ENCODE results near the gene MEPCE. TPM values are rescaled to one million over a fixed set of nuclear protein-coding genes. Genes with fewer than 3 reads are reported as not detected.
A peak's percentile ranks its signal among the peaks of the same experiment; 100 is the strongest.

The MEPCE gene
- total and polyA plus RNA-seq, 10 of the 15 experiments (the other 5 are each of a cell fraction or from before 2014, with no cell fraction given) = 8.2 to 48.0 (median 22.1) TPM

DNA sequence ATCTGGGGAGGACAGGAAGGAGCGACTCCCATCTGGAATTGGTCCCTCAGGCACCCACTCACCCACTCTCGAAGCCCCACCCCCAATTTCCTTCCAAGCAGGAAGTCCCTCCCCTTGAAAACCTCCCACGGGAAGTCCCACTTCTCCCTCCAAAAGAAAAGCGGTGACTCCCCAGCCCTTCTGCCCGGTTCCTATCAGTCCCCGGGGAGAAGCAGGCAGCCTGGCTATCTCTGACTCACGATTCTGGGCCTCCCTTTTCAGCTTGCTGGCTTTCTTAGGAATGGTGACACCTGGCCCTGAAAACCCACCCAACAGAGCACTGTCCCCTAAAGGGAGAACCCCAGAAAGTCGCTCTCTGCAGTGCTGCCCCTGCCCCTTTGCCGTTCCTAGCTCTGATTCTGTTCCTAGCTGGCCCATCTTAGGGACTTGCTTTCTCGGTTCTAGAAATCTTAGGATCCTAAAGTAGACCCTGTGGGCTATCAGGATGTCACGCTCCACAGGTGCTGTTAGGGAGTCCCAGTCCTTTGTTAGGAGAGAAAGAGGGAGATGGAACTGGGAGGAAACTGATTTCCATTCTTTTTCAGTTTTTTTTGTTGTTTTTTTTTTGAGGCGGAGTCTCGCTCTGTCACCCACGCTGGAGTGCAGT is 43.3 kb downstream of the MEPCE start:
- no peaks in the 10 kb centered on the region for H3K9me3 ChIP-seq (replicated peaks; ENCODE audit: control insufficient read depth, insufficient read depth, low read length)
- intact Hi-C loops (cut with micrococcal nuclease; ENCODE audit: unreplicated experiment) (loop anchor here (10.0 kb wide), 1 partner anchor 222 kb away; the partner anchor contains the start of gene GIGYF1), in situ Hi-C loops (cut with MboI) (loop anchor here (5.0 to 25.0 kb wide), 4 partner anchors 84 to 382 kb away; partner anchors contain the start of genes GIGYF1 and SLC12A9)
- peak overlapping the region; percentile 43 for H3K4me3 ChIP-seq
- H3K27ac ChIP-seq (ENCODE audit: control insufficient read depth, insufficient read depth) = peak overlapping the region; percentile 38
- H2AFZ ChIP-seq (ENCODE audit: control insufficient read depth, low read depth, low read length) = no peak overlapping the region
- POLR2A ChIA-PET = interaction anchor here (0.6 to 1.8 kb wide), 6 partner anchors 17 to 643 kb away, joined by 3 to 8 read pairs (median 4); partner anchors contain the start of genes FBXO24 and LRCH4
- peaks cover 24% of the 10 kb centered on the region for H3K4me1 ChIP-seq (ENCODE audit: control insufficient read depth, insufficient read depth, low read length)
- CTCF ChIA-PET = interaction anchor here (1.0 to 5.4 kb wide), 3 partner anchors 9 to 233 kb away, joined by 5 to 37 read pairs (median 7); partner anchors contain the start of gene POP7
- 28% methylated on average over 13 of the region's 14 CpGs for WGBS (ENCODE audit: insufficient coverage, insufficient replicate concordance, low lambda C conversion rate, missing lambda C conversion rate)
- FAIRE-seq (peak; percentile 68), ATAC-seq (peak; percentile 7; the same call in 2 of the 3 replicates), DNase-seq (ENCODE audit: low read depth, low spot score) (no peak)
- TF ChIP-seq IKZF2 (IDR thresholded peaks at IDR 0.05) (peak; percentile 48 to 49; a peak in 2 of 4 replicates), MTA2 (IDR thresholded peaks at IDR 0.05; ENCODE audit: low read depth) (0 out of 2 replicates have a peak, but pooled peaks have one; percentile 21), SPI1 (IDR thresholded peaks at IDR 0.05; ENCODE audit: borderline replicate concordance, insufficient read depth, low read depth, low read length) (peak; percentile 10; the same call in 1 of the 2 replicates), EED (IDR thresholded peaks at IDR 0.05; ENCODE audit: low read depth) (0 out of 2 replicates have a peak, but pooled peaks have one; percentile 34), MEF2A (IDR thresholded peaks at IDR 0.05; ENCODE audit: insufficient read depth, low read depth, low read length) (no peak), MEF2B (IDR thresholded peaks at IDR 0.05; ENCODE audit: partially characterized antibody, poor library complexity, severe bottlenecking) (peak; percentile 82), IKZF1 (conservative IDR thresholded peaks at IDR 0.05) (peak; percentile 70), RUNX3 (IDR thresholded peaks at IDR 0.05; ENCODE audit: low read length) (peak; percentile 11; the same call in 1 of the 2 replicates), KAT2A (conservative IDR thresholded peaks at IDR 0.05; ENCODE audit: control insufficient read depth, low read depth, low read length) (no peak)
- TF ChIP-seq, protein P1, sequence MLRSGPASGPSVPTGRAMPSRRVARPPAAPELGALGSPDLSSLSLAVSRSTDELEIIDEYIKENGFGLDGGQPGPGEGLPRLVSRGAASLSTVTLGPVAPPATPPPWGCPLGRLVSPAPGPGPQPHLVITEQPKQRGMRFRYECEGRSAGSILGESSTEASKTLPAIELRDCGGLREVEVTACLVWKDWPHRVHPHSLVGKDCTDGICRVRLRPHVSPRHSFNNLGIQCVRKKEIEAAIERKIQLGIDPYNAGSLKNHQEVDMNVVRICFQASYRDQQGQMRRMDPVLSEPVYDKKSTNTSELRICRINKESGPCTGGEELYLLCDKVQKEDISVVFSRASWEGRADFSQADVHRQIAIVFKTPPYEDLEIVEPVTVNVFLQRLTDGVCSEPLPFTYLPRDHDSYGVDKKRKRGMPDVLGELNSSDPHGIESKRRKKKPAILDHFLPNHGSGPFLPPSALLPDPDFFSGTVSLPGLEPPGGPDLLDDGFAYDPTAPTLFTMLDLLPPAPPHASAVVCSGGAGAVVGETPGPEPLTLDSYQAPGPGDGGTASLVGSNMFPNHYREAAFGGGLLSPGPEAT (IDR thresholded peaks at IDR 0.05; ENCODE audit: low read depth) = peak; percentile 75; the same call in 1 of the 2 replicates
- H3K79me2 ChIP-seq (ENCODE audit: control insufficient read depth, insufficient read depth, low read length) = peaks cover 47% of the 10 kb centered on the region
- H4K20me1 ChIP-seq (ENCODE audit: control insufficient read depth, insufficient read depth) = peaks cover 4% of the 10 kb centered on the region; the same call in 1 of the 2 replicates
- no peak overlapping the region for H3K9ac ChIP-seq (ENCODE audit: control insufficient read depth, insufficient read depth, low read length)
- H3K27me3 ChIP-seq (replicated peaks in 1 of 2; ENCODE audit: control insufficient read depth in 2 of 2, insufficient read depth in 2 of 2, low read length in 1 of 2) = no peaks in the 10 kb centered on the region
- SMC1A ChIA-PET (ENCODE audit: uncharacterized antibody, unreplicated experiment) = interaction anchor here (0.7 to 2.7 kb wide), 4 partner anchors 13 to 218 kb away, joined by 3 to 12 read pairs (median 4); no protein-coding TSS in a partner anchor
- peaks cover 2 to 12% of the 10 kb centered on the region in 2 experiments; a peak in 3 of 4 replicates for H3K36me3 ChIP-seq (ENCODE audit: control insufficient read depth in 2 of 2, insufficient read depth in 2 of 2, low read length in 1 of 2)
- H3K4me2 ChIP-seq (ENCODE audit: control insufficient read depth, insufficient read depth) = peak overlapping the region; percentile 36
- RAD21 ChIA-PET (ENCODE audit: unreplicated experiment) = interaction anchor here (1.0 to 1.3 kb wide), 2 partner anchors 86 kb away, joined by 3 to 8 read pairs; no protein-coding TSS in a partner anchor
- BruUV-seq (replicated peaks) = no TSS peak

Data from GM12878 (cell line).